H7 (cell line): ENCODE results near the gene STPG2. TPM values are rescaled to one million over a fixed set of nuclear protein-coding genes. Genes with fewer than 3 reads are reported as not detected.

Experiments used
- DNase-seq: peaks from one replicate; pipeline ENCODE4 v3.0.0; 2012
- H3K27me3 ChIP-seq: 2 replicates; pipeline ENCODE4 v1.6.0; 2011; ENCODE audit warnings: mild to moderate bottlenecking, low read length; ENCODE audit not compliant: control insufficient read depth, insufficient read depth
- H3K36me3 ChIP-seq: replicated peaks from 2 replicates; pipeline ENCODE4 v1.5.1; 2011; ENCODE audit warnings: low read length; ENCODE audit not compliant: control insufficient read depth, insufficient read depth
- H3K4me3 ChIP-seq: 2 replicates; pipeline ENCODE4 v1.5.1; 2011; ENCODE audit warnings: low read depth, mild to moderate bottlenecking, control low read depth, low read length, moderate library complexity; ENCODE audit not compliant: insufficient read depth
- total RNA-seq: library from RNA; depleted of rRNA; stranded (reverse); fragments of >200 nt; shearing (Covaris generic); gene quantifications from 2 replicates; pipeline ENCODE4 v1.2.3, GENCODE V29; 2014

Gene STPG2
- total RNA-seq, 1 experiment from 2014 or later = 0.03 TPM

DNA sequence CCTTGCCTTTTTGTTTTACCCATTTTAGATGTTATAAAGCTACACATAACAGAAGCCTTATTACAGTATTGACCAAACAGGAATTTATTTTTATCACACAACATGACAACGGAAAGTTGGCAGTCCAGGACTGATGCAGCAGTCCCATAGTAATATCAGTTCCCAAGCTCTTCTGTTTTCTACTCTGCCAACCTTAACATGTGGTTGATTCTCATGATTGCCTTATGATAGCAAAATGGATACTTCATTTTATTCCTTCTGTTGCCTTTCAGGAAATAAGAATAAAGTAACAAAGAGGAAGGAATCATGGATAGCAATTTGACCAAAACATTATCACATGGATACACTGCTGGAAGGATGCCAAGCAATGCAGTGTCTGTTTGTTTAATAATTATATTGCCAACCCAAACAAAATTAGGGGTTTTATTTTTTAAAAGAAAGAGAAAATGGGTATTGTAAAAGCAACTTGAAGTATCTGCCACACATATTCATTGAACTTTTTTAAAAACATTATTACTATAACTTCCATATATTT, 275.7 kb downstream of the STPG2 start:
- Histone ChIP-seq H3K4me3 (no peak overlapping the region), H3K36me3 (no peaks in the 10 kb centered on the region), H3K27me3 (no peaks in the 10 kb centered on the region)
- no peak for DNase-seq

DNA sequence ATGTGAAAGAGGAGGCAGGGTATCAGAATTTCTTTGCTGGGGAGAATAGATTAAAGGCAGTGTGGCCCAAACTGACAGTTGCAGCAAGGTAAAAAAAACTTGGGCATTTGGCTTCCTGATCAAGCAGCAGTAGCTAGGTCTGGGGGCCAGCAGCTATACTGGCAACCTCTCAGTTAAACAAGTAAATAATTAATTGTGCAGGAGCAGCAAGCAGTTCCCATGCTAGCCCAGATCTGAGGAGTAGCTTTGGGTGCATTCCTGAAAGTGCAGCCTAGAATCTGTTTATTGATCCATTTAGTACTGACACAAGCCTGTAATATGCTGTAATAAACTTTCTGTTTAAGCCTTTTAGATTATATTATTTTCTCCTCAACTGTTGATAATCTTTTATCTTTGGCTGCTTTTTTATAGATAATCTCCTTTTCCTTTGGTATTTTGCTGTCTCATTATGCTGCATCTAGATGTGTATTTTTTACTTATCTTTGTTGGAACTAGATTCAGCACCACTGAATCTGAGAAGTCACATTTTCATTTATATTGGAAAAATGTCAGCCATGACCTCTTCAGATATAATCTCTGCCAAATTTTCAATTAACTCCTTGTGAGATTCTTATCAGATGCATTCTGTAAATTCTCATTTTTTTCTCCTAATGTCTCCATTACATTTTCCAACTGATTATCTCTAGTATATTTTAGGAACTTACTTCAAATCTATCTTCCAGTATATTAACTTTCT, 276.3 kb downstream of the STPG2 start:
- H3K36me3 ChIP-seq = no peaks in the 10 kb centered on the region
- DNase-seq = no peak
- no peak overlapping the region for H3K4me3 ChIP-seq
- no peaks in the 10 kb centered on the region for H3K27me3 ChIP-seq

GRCh38 chr4:97851115-97851514, 292.2 kb downstream of the STPG2 start:
- H3K4me3 ChIP-seq = no peak overlapping the region
- DNase-seq = no peak
- H3K36me3 ChIP-seq = no peaks in the 10 kb centered on the region
- no peaks in the 10 kb centered on the region for H3K27me3 ChIP-seq

DNA sequence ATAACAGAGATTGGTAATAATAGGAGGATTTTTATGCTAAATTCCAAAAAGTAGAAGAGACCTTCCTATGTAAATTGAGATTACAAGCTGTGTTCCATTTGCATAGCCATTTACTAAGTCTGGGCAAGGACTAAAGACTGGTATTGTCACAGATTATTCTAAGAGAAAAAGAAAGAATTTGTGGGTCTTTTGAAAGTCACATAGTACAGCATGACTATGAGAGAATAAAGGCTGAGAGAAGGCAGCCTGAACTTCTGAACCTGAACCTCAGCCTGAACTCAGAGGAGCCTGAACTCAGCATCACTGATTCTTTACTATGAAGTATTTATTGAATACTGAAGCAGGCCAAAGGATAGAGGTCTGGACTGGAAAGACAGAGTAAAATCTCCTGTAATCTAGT, 297.5 kb downstream of the STPG2 start:
- Histone ChIP-seq H3K36me3 (no peaks in the 10 kb centered on the region), H3K27me3 (no peaks in the 10 kb centered on the region), H3K4me3 (no peak overlapping the region)
- DNase-seq = peak; percentile 10

GRCh38 chr4:97841512-97841911, 301.8 kb downstream of the STPG2 start:
- DNase-seq = no peak
- Histone ChIP-seq H3K36me3 (no peaks in the 10 kb centered on the region), H3K4me3 (no peak overlapping the region), H3K27me3 (no peaks in the 10 kb centered on the region)

GRCh38 chr4:97836662-97837061, 306.6 kb downstream of the STPG2 start:
- Histone ChIP-seq H3K4me3 (no peak overlapping the region), H3K36me3 (no peaks in the 10 kb centered on the region), H3K27me3 (no peaks in the 10 kb centered on the region)
- DNase-seq = no peak

DNA sequence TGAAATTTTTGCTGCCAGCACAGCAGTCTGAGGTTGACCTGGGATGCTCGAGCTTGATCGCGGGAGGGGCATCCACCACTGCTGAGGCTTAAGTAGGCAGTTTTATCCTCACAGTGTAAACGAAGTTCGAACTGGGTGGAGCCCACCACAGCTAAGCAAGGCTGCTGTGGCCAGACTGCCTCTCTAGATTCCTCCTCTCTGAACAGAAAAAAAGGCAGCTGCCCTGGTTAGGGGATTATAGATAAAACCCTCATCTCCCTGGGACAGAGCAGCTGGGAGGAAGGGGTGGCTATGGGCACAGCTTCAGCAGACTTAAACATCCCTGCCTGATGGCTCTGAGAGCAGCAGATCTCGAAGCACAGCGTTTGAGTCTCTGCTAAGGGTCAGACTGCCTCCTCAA, 314.6 kb downstream of the STPG2 start:
- Histone ChIP-seq H3K4me3 (no peak overlapping the region), H3K36me3 (no peaks in the 10 kb centered on the region), H3K27me3 (no peaks in the 10 kb centered on the region)
- DNase-seq = no peak

GRCh38 chr4:97819294-97819693, 324.0 kb downstream of the STPG2 start:
- DNase-seq = no peak
- no peaks in the 10 kb centered on the region for H3K36me3 ChIP-seq
- H3K27me3 ChIP-seq = no peaks in the 10 kb centered on the region
- no peak overlapping the region for H3K4me3 ChIP-seq

GRCh38 chr4:97812768-97813167, 330.5 kb downstream of the STPG2 start:
- no peak for DNase-seq

GRCh38 chr4:97786306-97786920, 356.9 kb downstream of the STPG2 start:
- DNase-seq = no peak
- H3K4me3 ChIP-seq = no peak overlapping the region
- no peaks in the 10 kb centered on the region for H3K27me3 ChIP-seq
- H3K36me3 ChIP-seq = no peaks in the 10 kb centered on the region

More at GRCh38 chr4:97812768-97813167, 330.5 kb downstream of the STPG2 start:
- Histone ChIP-seq H3K27me3 (no peaks in the 10 kb centered on the region), H3K4me3 (no peak overlapping the region), H3K36me3 (no peaks in the 10 kb centered on the region)

DNA sequence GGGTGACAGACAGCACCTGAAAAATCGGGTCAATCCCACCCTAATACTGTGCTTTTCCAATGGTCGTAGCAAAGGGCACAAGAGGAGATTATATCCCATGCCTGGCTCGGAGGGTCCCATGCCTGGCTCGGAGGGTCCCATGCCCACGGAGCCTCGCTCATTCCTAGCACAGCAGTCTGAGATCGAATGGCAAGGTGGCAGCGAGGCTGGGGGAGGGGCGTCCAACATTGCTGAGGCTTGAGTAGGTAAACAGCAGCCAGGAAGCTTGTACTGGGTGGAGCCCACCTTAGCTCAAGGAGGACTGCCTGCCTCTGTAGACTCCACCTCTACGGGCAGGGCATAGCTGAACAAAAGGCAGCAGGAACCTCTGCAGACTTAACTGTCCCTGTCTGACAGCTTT, 365.1 kb downstream of the STPG2 start:
- H3K36me3 ChIP-seq = no peaks in the 10 kb centered on the region
- H3K27me3 ChIP-seq = no peaks in the 10 kb centered on the region
- DNase-seq = no peak
- H3K4me3 ChIP-seq = no peak overlapping the region

GRCh38 chr4:97774347-97774989, 368.8 kb downstream of the STPG2 start:
- Histone ChIP-seq H3K27me3 (no peaks in the 10 kb centered on the region), H3K4me3 (no peak overlapping the region), H3K36me3 (no peaks in the 10 kb centered on the region)
- DNase-seq = no peak

GRCh38 chr4:97770222-97770621, 373.1 kb downstream of the STPG2 start:
- no peak overlapping the region for H3K4me3 ChIP-seq
- DNase-seq = no peak

GRCh38 chr4:97762115-97762512, 381.2 kb downstream of the STPG2 start:
- DNase-seq = no peak
- no peaks in the 10 kb centered on the region for H3K36me3 ChIP-seq
- no peak overlapping the region for H3K4me3 ChIP-seq
- H3K27me3 ChIP-seq = no peaks in the 10 kb centered on the region

More at GRCh38 chr4:97770222-97770621, 373.1 kb downstream of the STPG2 start:
- Histone ChIP-seq H3K36me3 (no peaks in the 10 kb centered on the region), H3K27me3 (no peaks in the 10 kb centered on the region)
